ENCODE results near the gene ABR.
"Not testable (repeated sequence)": the region's sequence is repeated elsewhere in the genome, so short reads cannot be mapped to it uniquely, and the experiment has no call there.

Gene ABR

DNA sequence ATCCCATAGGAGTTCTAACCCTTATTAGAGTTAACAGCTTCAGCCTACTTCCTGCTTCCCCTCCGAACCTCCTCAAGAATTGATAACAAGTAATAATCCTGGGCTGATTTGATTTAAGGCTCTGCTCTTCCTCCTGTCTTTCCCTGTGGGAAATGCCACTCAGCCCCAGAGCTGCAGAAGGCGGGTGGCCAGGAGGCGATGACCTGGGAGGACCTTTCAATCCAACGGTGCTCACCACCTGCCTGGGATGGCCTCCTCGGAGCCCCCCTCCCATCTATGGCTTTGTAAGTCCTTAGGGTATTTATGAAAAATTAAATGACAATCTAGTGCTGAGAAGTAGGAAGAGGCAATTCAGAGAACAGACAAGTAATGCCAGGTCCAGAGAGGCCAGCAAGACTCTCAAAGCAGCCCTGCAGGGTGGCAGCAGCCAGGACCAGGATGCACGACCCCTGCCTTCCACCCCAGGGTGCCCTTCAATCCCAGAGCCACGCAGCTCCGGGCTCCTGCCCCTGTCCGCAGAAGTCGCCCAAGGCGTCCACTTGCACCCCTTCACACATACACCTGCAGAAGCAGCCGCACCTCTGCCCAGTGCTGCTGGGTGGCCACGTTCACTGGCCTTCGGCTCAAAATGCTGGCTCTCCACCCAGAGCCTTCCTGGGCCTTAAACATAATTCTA is 34.3 kb downstream of the ABR start:
- DNase-seq, result no peak

DNA sequence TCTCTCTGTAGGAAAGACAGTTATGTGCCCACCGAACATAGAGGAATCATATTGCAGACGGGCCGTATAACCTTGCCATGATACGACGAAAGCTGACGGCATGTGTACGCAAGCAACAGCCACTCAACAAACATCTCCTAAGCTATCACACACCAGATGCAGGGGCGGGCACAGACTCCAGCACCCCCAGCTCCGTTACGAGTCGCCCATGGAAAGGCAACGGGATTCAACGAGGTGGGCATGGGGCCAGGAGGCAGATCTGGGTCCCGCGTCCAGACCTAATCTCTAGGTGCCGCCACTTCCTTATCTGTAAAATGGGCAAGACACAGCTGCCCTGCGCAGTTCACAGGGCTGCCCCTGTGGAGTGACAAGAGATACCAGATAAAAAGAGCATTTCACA is 35.6 kb downstream of the ABR start:
- DNase-seq, result no peak

DNA sequence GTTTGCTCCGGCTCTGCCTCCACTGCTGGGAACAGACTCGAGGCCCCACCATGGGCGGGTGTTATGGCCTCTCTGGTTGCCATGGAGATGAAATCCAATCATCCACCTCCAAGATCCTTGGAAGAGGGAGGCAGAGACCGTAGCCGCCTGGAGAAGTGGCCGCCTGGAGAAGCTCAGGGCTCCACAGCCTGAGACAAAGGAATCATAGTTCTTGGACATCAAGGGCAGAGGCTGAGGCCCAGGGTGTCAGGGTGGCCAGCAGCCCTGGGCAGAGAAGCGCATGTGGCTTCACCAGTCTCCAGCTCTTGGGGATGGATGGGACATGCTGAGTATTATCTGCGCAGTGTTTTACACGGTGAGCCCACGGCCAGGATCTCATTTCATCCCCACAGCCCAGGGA is 36.2 kb downstream of the ABR start:
- DNase-seq, result no peak

DNA sequence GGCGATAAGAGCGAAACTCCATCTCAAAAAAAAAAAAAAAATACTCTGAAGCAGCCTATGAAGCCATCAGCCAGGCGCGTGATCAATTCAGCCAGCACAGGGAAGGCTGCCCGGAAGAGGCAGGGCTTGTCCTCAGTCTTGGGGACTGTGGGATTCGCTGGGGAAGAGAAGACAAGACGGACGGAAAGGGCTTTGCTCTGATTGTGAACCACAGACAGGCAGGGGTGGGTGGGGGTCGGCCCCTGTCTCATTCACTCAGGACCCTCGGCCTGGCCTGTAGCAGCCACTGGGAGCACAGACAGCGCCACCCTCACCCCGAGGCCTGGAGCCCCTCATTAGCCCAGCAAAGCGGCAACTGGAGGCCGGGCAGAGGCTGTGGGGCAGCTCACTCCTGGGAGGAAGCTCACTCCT is 37.2 kb downstream of the ABR start:
- DNase-seq, result no peak

DNA sequence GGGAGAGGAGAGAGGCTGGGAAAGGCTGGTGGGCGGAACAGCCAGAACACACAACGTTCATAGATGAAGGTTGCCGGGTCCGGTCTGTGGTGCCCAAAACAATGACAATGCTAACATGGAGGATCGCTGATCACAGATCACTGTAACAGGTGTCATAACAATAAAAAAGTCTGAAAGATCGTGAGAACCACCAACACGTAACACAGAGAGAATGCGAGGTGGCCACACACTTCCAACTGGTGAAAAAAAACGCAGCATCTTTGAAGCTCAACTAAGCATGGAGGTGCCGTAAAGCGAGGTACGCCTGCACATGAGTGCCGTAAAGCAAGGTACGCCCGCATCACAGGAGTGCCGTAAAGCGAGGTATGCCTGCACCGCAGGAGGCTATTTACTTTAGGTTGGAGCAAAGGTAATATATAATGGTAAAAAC is 42.3 kb downstream of the ABR start:
- no peak for DNase-seq

DNA sequence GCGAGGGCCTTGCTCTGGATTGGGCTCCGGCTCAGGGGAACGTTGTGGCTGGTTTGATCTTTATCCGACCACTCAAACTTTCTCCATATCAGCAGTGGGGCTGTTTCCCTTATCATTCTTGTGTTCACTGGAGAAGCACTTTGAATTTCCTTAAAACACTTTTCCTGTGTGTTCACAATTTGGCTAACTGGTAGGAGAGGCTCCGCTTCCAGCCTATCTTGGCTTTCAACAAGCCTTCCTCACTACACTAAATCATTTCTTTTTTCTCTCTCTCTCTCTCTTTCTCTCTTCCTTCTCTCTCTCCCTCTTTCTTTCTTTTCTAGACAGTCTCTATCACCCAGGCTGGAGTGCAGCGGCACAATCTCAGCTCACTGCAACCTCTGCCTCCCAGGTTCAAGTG is 43.0 kb downstream of the ABR start:
- no peak for DNase-seq

DNA sequence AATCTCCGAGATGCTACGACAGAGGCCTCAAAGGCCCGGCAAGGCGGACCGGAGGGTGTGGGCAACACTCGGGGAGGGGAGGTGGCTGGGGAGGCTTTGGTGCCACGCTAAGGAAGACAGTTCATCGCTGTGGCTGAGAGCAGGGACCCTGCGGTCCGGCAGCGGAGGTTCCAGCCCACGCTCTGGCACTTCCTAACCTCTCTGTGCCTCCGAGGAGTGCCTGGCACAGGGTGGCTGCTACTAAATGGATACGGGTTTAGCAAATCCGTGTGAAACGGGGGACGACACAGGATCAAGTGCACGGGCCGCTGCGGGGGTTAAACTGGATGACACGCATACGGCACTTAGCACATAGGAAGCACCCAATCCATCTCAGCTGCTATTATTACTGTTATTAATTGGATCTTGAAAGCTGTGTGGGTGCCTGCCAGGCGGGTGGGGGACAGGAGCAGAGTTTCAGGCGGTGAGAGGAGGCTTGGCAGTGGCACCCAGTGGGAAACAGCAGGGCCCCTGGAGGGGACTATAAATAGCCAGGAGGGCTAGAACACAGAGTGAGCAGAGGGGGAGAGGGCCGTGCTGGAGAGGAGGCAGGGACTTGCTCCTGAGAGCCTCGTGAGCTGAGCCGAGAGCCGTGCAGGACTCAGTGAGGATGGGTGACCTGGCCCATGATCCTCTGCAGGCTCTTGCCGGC is 45.0 kb downstream of the ABR start:
- no peak for DNase-seq

DNA sequence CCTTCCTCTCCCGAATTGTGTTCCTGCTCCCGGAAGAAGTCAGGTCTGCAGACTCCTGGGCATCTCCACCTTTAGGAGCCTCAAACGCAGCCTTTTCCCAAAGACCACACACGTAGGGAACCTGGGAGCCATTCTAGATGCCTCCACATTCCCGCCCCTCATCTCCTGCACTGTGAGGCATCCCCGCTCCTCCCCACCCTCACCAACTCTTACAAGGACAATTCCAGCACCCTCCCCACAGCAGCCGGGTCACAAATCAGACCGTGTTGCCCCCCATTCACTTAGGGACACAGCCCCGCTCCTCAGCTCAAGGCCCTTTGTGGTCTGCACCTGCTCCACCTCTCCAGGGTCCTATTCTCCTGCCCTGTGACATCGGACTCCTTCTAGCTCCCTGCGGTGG is 49.6 kb downstream of the ABR start:
- no peak for DNase-seq

DNA sequence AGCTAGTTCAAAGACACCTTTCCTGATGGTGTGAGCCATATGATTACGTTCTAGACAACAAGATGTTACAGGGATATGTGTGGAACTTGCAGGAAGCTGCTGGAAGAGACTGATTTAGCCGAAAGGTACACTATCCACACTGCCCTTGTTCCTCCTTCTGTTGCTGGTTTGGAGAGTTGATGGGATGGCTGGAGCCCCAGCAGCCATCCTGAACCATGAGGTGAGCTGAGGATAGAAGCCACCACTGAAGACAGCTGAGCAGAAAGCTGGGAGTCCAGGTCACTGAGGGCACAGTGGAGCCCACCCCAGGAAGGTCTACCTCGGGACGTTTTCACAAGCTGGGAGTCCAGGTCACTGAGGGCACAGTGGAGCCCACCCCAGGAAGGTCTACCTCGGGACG is 51.3 kb downstream of the ABR start:
- DNase-seq, result not testable (repeated sequence)

DNA sequence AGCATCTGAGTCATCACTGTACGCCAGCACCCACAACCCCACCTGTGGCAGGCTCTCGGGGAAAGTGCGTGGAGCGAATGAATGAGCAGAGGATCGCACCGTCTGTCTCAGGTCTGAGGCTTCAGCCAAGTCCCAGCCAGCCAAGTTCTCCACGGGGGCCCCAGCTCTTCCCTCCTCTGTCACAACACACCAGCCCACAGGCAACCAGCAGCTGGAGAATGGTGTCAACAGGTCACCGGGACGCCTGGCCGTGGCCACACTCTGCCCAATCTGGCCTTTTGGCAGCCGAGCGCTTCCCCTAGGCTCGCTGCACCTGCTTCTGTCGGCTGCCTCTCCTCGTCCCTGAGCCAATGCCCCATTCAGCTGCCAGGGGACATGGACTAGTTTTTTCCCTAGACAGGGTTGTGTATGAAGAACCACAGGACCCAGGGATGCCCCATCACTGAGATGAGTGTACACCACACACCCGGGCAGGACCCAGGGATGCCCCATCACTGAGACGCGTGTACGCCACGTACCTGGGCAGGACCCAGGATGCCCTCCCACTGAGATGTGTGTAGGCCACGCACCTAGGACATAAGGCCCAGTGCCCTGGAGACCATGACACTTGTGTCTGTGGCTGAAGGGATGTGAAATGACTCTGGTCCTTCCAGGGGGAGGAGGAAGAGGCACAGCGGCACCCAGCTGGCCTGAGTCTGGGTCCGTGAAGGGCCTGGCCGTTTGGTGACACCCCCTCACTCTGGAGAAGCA is 52.8 kb downstream of the ABR start:
- DNase-seq, result no peak

DNA sequence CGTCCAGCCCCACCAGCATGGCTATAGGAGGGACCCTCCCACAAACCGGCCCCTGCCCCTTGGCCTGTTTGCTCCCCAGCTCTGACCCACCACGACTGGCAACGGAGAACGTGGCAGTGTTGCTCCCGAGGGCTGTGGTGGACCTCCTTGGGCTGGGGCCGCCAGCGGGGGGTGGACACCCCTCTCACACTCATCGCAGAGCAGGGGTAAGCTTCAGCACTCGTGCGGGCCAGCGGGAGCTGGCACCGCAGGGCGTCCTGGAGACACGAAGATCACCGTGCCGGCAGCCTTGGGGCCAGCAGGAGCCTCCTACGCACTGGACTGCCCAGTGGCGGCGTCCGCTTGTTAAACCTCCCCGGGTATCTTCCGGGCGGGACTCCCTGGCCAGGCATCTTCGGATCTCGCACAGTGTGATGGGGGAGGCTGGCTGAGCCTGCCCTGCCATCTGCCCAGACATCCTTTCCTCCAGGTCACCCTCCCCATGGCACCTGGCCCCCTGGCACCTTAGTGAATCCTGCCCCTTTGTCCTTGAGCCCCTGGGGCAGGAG is 53.5 kb downstream of the ABR start:
- no peak for DNase-seq

DNA sequence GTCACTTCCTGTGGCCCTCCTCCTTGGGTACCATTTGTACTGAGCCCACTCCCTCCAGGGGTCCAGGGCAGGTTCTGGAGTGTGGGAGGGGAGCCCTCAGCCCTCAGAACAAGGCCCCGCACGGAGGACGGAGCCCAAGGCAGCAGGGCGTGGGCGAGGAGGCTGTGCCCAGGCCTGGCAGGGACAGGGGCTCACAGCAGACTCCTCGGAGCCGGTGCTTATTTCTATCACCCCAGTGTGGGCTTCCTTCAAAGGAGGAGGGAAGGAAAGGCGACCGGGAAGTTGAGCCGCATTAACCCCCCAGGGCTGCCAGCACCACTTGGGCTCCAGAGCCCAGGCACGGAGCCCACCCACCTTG is 54.0 kb downstream of the ABR start:
- no peak for DNase-seq

DNA sequence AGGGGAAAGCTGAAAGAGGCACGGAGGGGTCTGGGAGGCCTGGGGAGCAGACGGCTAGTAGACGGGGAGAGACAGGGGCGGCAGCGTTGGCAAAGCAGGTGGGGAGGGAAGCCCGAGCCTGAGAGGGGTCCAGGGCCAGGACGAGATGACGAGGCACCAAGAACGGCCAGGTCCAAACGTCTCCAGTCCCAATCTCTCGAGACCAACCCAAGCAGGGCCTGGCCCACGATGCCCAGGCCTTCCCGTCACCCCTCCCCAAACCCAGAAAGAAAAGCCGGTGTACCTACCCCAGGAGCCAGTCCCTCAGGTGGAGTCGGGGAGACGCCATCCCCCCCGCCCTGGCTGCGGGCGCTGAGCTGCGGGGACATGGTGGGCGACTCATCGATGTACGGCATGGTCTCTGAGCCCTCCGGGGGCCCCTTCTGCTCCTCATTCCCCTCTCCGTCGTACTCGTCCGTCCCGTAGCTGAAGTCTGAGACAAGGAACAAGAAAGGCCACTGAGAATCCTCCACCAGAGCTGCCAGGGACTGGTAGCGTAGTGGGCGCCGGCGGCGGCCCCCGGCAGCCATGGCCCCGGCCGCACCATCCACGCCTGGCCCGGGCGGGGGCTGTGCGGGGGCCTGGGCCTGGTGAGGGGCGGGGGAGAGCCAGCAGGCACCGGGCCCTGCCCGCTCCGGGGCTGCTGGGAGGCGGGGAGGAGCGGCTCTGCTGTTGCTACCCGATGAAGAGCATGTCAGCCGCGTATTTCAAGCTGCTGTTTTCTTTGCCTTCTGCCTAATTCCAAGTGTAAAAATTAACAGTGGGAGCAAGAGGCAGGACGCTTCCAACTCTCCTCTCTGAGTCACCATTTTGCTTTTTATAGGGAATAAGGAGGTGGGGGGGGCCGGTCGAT is 54.6 kb downstream of the ABR start:
- no peak for DNase-seq

DNA sequence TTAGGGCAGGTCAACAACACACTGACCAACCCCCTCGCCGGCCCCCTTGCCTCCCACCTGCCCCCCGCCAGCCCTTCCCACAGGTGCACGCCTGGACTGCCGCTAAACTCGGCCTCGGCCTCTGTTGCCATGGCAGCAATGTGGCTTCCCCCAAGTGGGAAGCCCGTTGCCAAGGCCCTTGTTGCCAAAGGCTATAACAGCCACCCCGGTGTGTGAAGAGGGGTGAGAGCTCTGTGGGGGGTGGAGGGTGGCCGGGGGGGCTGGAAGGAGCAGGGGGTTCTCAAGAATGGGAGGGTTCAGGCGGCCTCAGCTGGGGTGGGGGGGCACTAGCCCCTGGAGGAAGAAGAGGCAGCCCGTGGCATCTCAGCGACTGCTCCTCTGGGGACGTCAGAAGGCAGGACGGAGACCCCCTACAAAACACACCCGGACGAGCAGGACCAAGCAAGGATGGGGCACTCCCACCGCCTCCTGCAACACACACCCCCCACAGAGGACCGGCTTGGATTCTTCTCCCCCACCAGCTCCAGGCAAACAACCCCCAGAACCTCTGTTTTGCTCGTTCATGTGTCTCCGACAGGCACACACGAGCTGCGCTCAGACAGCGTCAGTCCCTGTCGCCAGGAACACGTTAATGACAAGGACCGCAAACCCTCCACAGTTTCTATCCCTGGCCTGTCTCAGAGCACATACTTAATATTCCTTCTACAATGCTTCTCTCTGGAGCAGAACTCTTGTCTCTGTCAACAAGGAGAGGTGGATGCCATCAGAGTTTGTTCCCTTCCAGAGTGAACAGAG is 55.7 kb downstream of the ABR start:
- DNase-seq, result peak; percentile 17

DNA sequence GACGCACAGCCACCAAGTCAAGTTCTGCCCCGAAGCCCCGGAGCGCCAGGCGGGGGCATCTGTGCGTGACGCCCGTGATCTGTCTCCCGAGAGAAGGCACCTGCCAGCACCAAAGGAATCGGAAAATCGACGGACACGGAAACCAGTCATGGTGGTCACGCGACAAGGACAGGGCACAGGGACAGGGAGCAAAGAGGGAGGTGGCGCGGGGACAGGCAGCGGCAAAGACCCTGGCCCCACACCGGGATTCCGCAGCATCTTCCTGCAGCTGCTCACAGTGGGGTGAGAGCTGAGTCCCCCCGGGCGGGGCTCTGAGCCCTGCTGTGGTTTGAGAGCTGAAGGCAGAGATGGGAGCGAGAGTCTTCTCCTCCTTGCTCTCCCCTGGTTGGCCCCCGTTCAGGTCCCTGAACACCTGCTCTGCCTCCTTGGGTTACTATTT is 56.4 kb downstream of the ABR start:
- DNase-seq, result no peak

DNA sequence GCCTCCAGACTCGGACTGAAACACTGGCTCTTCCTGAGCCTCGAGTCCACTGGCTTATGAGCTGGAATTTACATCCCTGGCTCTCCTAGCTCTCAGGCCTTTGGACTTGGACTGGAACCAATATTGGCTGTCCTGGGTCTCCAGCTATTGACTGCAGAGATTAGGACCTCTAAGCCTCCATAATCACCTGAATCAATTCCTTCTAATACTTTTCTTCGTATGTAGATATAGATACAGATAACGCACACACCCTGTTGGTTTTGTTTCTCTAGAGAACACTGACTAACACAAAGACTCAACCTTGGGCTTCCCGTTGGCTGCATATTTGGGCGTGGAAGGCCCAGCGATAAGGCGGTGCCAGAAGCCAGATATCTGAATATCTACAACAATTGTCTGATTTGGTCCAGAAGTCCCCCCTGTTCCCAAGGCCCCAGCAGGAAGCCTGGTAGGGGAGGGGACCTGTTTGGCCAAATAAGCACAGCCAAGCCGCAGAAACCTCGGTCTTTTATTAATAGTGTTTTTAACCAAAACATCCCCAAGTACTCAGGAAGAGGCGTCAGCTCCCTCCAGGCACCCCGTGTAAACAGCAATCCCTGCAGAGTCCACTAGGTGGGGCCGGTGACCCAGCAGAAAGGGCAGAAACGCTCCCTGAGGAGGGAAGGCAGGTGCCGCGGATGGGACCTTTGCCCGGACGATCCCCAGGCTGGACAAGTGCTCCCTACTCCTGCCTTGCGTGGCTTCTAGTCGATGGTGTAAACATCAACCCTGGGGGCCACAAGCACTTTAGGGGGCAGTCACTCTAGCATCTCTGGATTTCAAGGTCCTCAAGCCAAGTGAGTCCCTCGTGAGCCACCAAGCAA is 57.0 kb downstream of the ABR start:
- DNase-seq, result peak; percentile 48

DNA sequence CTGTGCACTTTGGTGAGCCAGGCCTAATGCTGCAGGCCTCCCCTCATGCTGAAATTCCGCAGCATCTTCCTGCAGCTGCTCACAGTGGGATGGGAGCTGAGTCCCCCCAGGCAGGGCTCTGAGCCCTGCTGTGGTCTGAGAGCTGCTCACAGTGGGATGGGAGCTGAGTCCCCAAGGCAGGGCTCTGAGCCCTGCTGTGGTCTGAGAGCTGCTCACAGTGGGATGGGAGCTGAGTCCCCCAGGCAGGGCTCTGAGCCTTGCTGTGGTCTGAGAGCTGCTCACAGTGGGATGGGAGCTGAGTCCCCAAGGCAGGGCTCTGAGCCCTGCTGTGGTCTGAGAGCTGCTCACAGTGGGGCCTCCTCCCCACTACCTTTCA is 58.4 kb downstream of the ABR start:
- DNase-seq, result not testable (repeated sequence)

DNA sequence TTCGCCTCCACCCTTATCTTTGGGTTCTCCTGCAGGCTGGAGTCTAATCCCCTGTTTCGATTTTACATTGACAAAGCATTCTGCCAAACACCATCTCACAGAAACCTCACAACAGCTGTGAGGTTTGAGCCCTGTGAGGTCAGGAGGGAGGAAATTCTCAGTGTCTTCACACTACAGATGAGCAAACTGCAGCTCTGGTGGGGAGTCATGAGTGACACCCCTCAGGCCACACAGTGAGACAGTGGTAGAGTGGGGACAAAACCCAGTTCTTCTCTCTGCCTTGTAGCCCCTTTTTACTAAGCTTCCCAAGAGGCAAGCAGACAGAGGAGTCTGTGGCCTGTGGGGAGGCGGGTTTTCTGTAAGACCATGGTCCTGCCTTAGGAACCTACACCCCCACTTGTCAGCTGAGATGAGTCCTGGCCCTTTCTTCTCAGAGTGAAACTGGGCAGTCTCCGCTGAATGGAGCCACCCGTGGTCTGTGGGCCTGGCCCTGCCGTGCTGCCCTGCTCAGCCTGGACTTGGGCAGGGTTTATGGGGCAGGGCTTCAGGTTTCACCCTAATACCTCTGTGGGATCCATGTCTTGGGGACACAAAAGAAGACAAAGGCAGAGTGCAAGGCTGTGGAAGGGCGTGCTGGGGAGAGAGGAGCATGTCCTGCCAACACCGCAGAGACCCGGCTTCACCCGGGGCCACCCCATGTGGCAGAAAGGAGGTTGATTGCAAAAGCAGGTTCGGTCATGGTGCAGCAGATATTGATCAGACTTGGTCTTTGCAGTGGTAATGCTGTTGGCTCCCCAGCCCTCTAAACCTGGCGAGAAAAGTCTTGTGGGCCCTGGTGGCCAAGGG is 59.0 kb downstream of the ABR start:
- no peak for DNase-seq

DNA sequence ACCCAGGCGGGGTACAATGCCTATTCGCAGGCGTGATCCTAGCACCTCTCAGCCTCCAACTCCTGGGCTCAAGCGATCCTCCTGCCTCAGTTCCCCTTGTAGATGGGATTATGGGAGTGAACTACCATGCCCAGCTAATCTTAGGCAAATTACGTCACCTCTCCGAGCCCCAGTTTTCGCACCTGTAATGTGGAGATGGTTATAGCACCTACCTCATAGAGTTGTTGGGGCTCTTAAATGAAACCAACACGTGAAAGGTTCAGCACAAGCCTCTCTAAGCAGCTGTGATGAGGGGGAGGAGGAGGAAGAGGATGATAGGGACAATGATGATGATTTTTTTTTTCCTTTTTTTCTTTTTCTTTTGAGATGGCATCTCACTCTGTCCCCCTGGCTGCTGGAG is 59.9 kb downstream of the ABR start:
- DNase-seq, result no peak

DNA sequence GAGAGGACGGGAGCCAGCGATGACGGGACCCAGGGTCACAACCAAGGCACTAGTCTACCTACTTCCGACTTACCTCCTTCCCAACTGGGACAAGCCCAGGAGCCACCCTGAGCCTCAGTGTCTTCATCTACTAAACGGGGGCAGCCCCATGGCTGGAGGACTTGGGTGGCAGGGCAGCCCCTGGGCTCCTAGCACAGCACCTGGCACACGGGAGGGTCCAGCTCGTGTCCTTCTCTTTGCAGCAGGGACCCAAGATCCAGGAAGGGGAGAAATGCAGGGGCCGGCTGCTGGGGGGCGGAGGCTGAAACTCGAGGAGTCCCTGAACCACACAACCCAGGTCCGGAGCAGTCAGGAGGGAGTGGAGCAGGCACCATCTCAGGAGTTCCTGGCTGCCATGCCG is 63.2 kb downstream of the ABR start:
- no peak for DNase-seq

Data from NCI-H2107 (cell line).